GM06990 (cell line): ENCODE data around the gene GABRB2.

ENCODE experiments used
- DNase-seq: peaks from one replicate; pipeline ENCODE4 v3.0.0-alpha.2; 2011; ENCODE audit not compliant: insufficient read length; ENCODE audit errors: extremely low read depth
- H3K27me3 ChIP-seq: replicated peaks from 2 replicates; pipeline ENCODE4 v1.6.0; 2011; ENCODE audit warnings: low read length; ENCODE audit not compliant: control insufficient read depth, insufficient read depth
- H3K36me3 ChIP-seq: 2 replicates; pipeline ENCODE4 v1.5.1; 2011; ENCODE audit warnings: low read length; ENCODE audit not compliant: control insufficient read depth, insufficient read depth
- H3K4me3 ChIP-seq: replicated peaks from 2 replicates; pipeline ENCODE4 v1.5.1; 2011; ENCODE audit warnings: low read depth, mild to moderate bottlenecking, control low read depth, low read length
- TF ChIP-seq, protein P1 (sequence below): IDR thresholded peaks from 2 replicates; pipeline ENCODE4 v1.5.1; 2011; ENCODE audit warnings: low read length, control low read depth, mild to moderate bottlenecking, inconsistent platforms; ENCODE audit not compliant: insufficient read depth, poor library complexity, severe bottlenecking

GABRB2 gene

DNA sequence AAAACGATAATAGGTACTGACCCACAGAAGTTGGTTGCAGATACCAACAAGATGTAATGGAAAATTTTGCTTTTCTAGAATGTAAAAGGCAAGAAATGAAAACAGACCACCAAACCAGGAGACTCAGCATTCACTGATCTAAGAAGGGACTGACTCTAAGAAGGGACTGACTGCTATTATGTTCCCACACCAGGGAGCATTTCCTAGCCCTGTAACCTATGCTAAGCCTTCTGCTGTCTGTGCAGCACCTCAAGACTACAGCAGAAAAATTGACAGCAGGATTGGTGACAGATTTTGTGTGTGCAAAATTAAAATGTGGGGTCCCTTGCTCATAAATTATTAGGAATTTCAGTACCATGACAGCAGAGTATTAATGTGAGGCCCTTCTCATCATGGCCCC, 154.8 kb downstream of the GABRB2 start:
- TF ChIP-seq, protein P1, sequence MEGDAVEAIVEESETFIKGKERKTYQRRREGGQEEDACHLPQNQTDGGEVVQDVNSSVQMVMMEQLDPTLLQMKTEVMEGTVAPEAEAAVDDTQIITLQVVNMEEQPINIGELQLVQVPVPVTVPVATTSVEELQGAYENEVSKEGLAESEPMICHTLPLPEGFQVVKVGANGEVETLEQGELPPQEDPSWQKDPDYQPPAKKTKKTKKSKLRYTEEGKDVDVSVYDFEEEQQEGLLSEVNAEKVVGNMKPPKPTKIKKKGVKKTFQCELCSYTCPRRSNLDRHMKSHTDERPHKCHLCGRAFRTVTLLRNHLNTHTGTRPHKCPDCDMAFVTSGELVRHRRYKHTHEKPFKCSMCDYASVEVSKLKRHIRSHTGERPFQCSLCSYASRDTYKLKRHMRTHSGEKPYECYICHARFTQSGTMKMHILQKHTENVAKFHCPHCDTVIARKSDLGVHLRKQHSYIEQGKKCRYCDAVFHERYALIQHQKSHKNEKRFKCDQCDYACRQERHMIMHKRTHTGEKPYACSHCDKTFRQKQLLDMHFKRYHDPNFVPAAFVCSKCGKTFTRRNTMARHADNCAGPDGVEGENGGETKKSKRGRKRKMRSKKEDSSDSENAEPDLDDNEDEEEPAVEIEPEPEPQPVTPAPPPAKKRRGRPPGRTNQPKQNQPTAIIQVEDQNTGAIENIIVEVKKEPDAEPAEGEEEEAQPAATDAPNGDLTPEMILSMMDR, result no peak
- no peaks in the 10 kb centered on the region for H3K27me3 ChIP-seq
- no peak for DNase-seq
- no peaks in the 10 kb centered on the region for H3K36me3 ChIP-seq
- no peak overlapping the region for H3K4me3 ChIP-seq

DNA sequence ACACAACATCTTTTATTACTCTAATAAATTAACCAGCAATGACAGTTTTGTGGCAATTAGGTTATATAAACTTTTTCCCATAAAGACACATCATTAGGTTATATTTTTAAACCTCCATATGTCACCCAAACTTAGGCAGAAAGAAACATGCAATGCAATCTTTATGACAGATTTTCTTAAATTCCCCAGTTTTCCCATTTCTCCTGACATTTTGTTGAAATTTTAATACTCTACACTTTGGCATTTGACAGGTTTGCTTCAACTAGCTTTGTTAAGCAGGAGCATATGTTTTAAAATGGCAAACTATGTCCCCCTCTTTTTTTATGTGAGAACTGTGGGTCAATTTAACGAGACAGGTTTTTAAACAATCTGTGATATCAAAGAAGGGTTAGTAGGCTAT, 155.5 kb downstream of the GABRB2 start:
- TF ChIP-seq, protein P1, result no peak

DNA sequence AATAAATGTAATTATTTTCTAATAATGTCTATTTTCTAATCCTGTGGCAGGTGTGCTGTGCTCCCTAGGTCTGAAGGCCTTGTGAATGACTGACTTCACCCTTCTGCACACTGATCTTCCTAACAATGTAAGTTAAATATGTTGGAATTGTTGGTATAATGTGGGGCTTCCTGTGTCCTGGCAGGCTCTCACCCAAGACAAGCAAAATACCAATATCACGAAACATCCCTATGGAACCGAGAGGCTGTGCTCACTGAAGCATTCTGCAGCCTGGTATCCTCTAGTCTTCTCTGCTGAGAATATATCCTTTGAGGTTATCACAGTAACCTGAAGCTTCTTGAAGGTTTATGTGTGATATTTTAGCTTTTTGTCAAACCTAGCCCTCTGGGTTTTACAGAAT, 159.4 kb downstream of the GABRB2 start:
- H3K4me3 ChIP-seq, result no peak overlapping the region
- DNase-seq, result no peak

More for the DNA sequence above, 155.5 kb downstream of the GABRB2 start:
- DNase-seq, result no peak
- H3K27me3 ChIP-seq, result no peaks in the 10 kb centered on the region
- H3K4me3 ChIP-seq, result no peak overlapping the region
- no peaks in the 10 kb centered on the region for H3K36me3 ChIP-seq

DNA sequence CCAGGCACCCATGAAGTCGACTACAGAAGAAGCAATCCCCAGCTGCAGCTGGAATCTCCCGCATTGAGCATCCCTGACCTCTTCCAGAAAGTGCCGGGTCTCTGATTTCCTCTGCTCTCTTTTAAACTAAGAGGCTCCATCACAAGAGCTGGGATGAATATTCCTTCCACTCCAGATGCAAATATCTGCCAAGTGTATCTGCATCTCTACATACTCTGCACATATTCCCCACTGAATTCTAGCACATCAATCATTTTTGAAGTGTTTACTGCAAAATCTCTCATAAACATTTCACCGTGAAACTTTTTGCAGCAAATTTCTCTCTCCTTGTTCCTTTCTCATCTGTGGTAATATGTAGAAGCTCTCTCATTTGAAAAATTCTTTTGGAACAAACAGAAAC, 161.5 kb downstream of the GABRB2 start:
- TF ChIP-seq, protein P1, result no peak
- no peak for DNase-seq
- Histone ChIP-seq H3K27me3 (no peaks in the 10 kb centered on the region), H3K4me3 (no peak overlapping the region), H3K36me3 (no peaks in the 10 kb centered on the region)

More for the DNA sequence above, 159.4 kb downstream of the GABRB2 start:
- H3K36me3 ChIP-seq, result no peaks in the 10 kb centered on the region
- H3K27me3 ChIP-seq, result no peaks in the 10 kb centered on the region
- TF ChIP-seq, protein P1, result no peak

DNA sequence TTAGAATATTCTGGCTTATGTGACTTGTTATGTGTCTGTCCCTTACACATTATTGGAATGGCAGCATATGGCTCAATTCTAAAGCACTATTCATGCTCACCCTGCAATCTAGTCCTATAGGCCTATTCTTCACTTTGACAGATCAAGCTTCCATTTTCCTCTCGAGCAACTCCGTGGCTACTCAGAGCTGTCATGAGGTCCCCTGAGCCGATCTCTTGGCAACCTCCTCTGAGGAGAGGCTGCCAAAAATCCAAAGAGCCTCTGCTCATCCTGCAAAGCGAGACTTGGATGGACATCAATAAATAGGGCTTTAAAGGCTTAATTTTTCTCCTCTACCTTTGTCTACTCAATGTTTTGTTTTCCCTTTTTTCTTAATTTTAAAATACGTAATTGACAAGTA, 163.8 kb downstream of the GABRB2 start:
- H3K36me3 ChIP-seq, result no peaks in the 10 kb centered on the region
- TF ChIP-seq, protein P1, result no peak
- DNase-seq, result no peak
- no peak overlapping the region for H3K4me3 ChIP-seq
- no peaks in the 10 kb centered on the region for H3K27me3 ChIP-seq

DNA sequence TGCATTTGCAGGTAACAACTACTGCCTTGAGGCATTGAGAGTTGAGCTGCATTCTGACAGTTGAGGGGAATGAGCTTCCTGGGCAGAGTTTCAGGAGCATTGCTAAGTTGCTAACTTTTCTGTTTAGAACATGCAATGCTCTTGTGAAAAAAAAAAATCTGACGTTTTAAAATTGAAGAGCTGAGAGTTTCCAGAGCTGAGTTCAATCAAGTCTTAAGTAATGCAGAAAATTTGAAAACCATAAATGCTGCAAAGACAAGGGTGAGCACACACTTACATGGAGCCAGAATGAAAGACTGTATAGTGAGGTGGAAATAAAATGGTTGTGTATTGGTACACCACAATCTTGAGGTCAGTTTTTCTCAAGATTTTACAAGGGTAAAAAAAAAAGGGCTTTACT, 166.0 kb downstream of the GABRB2 start:
- no peak for DNase-seq
- Histone ChIP-seq H3K27me3 (no peaks in the 10 kb centered on the region), H3K4me3 (no peak overlapping the region), H3K36me3 (no peaks in the 10 kb centered on the region)
- TF ChIP-seq, protein P1, result no peak
